ENCODE results near the gene WDR45B.

GRCh38 chr17:82595893-82596292, 52.4 kb downstream of the WDR45B start:
- TF ChIP-seq POLR2A (IDR thresholded peaks at IDR 0.05; ENCODE audit: low read depth): no peak
- TF ChIP-seq EP300 (IDR thresholded peaks at IDR 0.05): no peak
- TF ChIP-seq CTCF (IDR thresholded peaks at IDR 0.05): no peak
- no peak for TF ChIP-seq POLR2AphosphoS5 (IDR thresholded peaks at IDR 0.05)

Measured in esophagus muscularis mucosa (tissue), 4 donors.